ENCODE results near the gene HSBP1L1.

The HSBP1L1 gene

GRCh38 chr18:79975043-79975442, 10.6 kb downstream of the HSBP1L1 start:
- WGBS, 2 experiments (ENCODE audit: insufficient coverage in 2 of 2) = 88% methylated on average over 1 of the region's 4 CpGs; no CpG with 5 or more reads in 1 of the 2 experiments
- peaks cover 78% of the 10 kb centered on the region for H3K36me3 ChIP-seq (ENCODE audit: control insufficient read depth, insufficient read depth, low read length)
- H3K4me1 ChIP-seq (ENCODE audit: control insufficient read depth, insufficient read depth, low read length, poor library complexity, severe bottlenecking) = no peaks in the 10 kb centered on the region
- H3K9me3 ChIP-seq (ENCODE audit: control insufficient read depth, low read length) = no peaks in the 10 kb centered on the region
- H3K4me3 ChIP-seq (ENCODE audit: extremely low read depth, insufficient read depth, low read length, poor library complexity, severe bottlenecking) = no peak overlapping the region
- no peak overlapping the region for H3K27ac ChIP-seq (ENCODE audit: low read depth, low read length, severe bottlenecking)

GRCh38 chr18:79975985-79976680, 11.7 kb downstream of the HSBP1L1 start:
- H3K36me3 ChIP-seq (ENCODE audit: control insufficient read depth, insufficient read depth, low read length) = peaks cover 72% of the 10 kb centered on the region

GRCh38 chr18:79979843-79980242, 15.4 kb downstream of the HSBP1L1 start:
- Histone ChIP-seq H3K9me3 (ENCODE audit: control insufficient read depth, low read length) (no peaks in the 10 kb centered on the region), H3K27ac (ENCODE audit: low read depth, low read length, severe bottlenecking) (no peak overlapping the region), H3K4me3 (ENCODE audit: extremely low read depth, insufficient read depth, low read length, poor library complexity, severe bottlenecking) (no peak overlapping the region), H3K36me3 (ENCODE audit: control insufficient read depth, insufficient read depth, low read length) (peaks cover 73% of the 10 kb centered on the region), H3K4me1 (ENCODE audit: control insufficient read depth, insufficient read depth, low read length, poor library complexity, severe bottlenecking) (no peaks in the 10 kb centered on the region)
- 95 to 97% methylated on average over 5 of the region's 5 CpGs for WGBS, 2 experiments (ENCODE audit: insufficient coverage in 2 of 2)

More at GRCh38 chr18:79975985-79976680, 11.7 kb downstream of the HSBP1L1 start:
- Histone ChIP-seq H3K9me3 (ENCODE audit: control insufficient read depth, low read length) (no peaks in the 10 kb centered on the region), H3K27ac (ENCODE audit: low read depth, low read length, severe bottlenecking) (no peak overlapping the region), H3K4me3 (ENCODE audit: extremely low read depth, insufficient read depth, low read length, poor library complexity, severe bottlenecking) (no peak overlapping the region), H3K4me1 (ENCODE audit: control insufficient read depth, insufficient read depth, low read length, poor library complexity, severe bottlenecking) (no peaks in the 10 kb centered on the region)
- 92 to 93% methylated on average over 10 to 13 of the region's 14 CpGs for WGBS, 2 experiments (ENCODE audit: insufficient coverage in 2 of 2)

- no peaks in the 10 kb centered on the region for H3K4me1 ChIP-seq (ENCODE audit: control insufficient read depth, insufficient read depth, low read length, poor library complexity, severe bottlenecking)
- 96 to 97% methylated on average over 10 to 13 of the region's 13 CpGs for WGBS, 2 experiments (ENCODE audit: insufficient coverage in 2 of 2)
Observed at GRCh38 chr18:79980585-79980984, 16.1 kb downstream of the HSBP1L1 start.

GRCh38 chr18:79982736-79983135, 18.3 kb downstream of the HSBP1L1 start:
- Histone ChIP-seq H3K27ac (ENCODE audit: low read depth, low read length, severe bottlenecking) (no peak overlapping the region), H3K4me1 (ENCODE audit: control insufficient read depth, insufficient read depth, low read length, poor library complexity, severe bottlenecking) (no peaks in the 10 kb centered on the region), H3K4me3 (ENCODE audit: extremely low read depth, insufficient read depth, low read length, poor library complexity, severe bottlenecking) (no peak overlapping the region), H3K36me3 (ENCODE audit: control insufficient read depth, insufficient read depth, low read length) (peaks cover 71% of the 10 kb centered on the region), H3K9me3 (ENCODE audit: control insufficient read depth, low read length) (no peaks in the 10 kb centered on the region)
- 91 to 95% methylated on average over 3 to 5 of the region's 6 CpGs for WGBS, 2 experiments (ENCODE audit: insufficient coverage in 2 of 2)

More at GRCh38 chr18:79980585-79980984, 16.1 kb downstream of the HSBP1L1 start:
- Histone ChIP-seq H3K36me3 (ENCODE audit: control insufficient read depth, insufficient read depth, low read length) (peaks cover 73% of the 10 kb centered on the region), H3K27ac (ENCODE audit: low read depth, low read length, severe bottlenecking) (no peak overlapping the region), H3K4me3 (ENCODE audit: extremely low read depth, insufficient read depth, low read length, poor library complexity, severe bottlenecking) (no peak overlapping the region), H3K9me3 (ENCODE audit: control insufficient read depth, low read length) (no peaks in the 10 kb centered on the region)

- Histone ChIP-seq H3K36me3 (ENCODE audit: control insufficient read depth, insufficient read depth, low read length) (peaks cover 71% of the 10 kb centered on the region), H3K4me1 (ENCODE audit: control insufficient read depth, insufficient read depth, low read length, poor library complexity, severe bottlenecking) (no peaks in the 10 kb centered on the region), H3K9me3 (ENCODE audit: control insufficient read depth, low read length) (no peaks in the 10 kb centered on the region), H3K4me3 (ENCODE audit: extremely low read depth, insufficient read depth, low read length, poor library complexity, severe bottlenecking) (no peak overlapping the region), H3K27ac (ENCODE audit: low read depth, low read length, severe bottlenecking) (no peak overlapping the region)
- WGBS, 2 experiments (ENCODE audit: insufficient coverage in 2 of 2) = 100% methylated on average over 3 of the region's 4 CpGs
Observed at GRCh38 chr18:79983253-79983652, 18.8 kb downstream of the HSBP1L1 start.

GRCh38 chr18:79983793-79984192, 19.4 kb downstream of the HSBP1L1 start:
- 92 to 94% methylated on average over 5 to 7 of the region's 7 CpGs for WGBS, 2 experiments (ENCODE audit: insufficient coverage in 2 of 2)
- H3K36me3 ChIP-seq (ENCODE audit: control insufficient read depth, insufficient read depth, low read length) = peaks cover 68% of the 10 kb centered on the region
- no peak overlapping the region for H3K27ac ChIP-seq (ENCODE audit: low read depth, low read length, severe bottlenecking)
- H3K9me3 ChIP-seq (ENCODE audit: control insufficient read depth, low read length) = no peaks in the 10 kb centered on the region
- no peaks in the 10 kb centered on the region for H3K4me1 ChIP-seq (ENCODE audit: control insufficient read depth, insufficient read depth, low read length, poor library complexity, severe bottlenecking)
- H3K4me3 ChIP-seq (ENCODE audit: extremely low read depth, insufficient read depth, low read length, poor library complexity, severe bottlenecking) = no peak overlapping the region

GRCh38 chr18:79985172-79985571, 20.7 kb downstream of the HSBP1L1 start:
- no peaks in the 10 kb centered on the region for H3K9me3 ChIP-seq (ENCODE audit: control insufficient read depth, low read length)
- H3K4me3 ChIP-seq (ENCODE audit: extremely low read depth, insufficient read depth, low read length, poor library complexity, severe bottlenecking) = no peak overlapping the region
- no peak overlapping the region for H3K27ac ChIP-seq (ENCODE audit: low read depth, low read length, severe bottlenecking)
- peaks cover 57% of the 10 kb centered on the region for H3K36me3 ChIP-seq (ENCODE audit: control insufficient read depth, insufficient read depth, low read length)
- WGBS, 2 experiments (ENCODE audit: insufficient coverage in 2 of 2) = 96 to 97% methylated on average over 12 of the region's 12 CpGs
- no peaks in the 10 kb centered on the region for H3K4me1 ChIP-seq (ENCODE audit: control insufficient read depth, insufficient read depth, low read length, poor library complexity, severe bottlenecking)

GRCh38 chr18:79986726-79987125, 22.3 kb downstream of the HSBP1L1 start:
- H3K4me3 ChIP-seq (ENCODE audit: extremely low read depth, insufficient read depth, low read length, poor library complexity, severe bottlenecking) = peak overlapping the region; percentile 82
- WGBS, 2 experiments (ENCODE audit: insufficient coverage in 2 of 2) = 52 to 77% methylated on average over 4 to 6 of the region's 7 CpGs
- H3K4me1 ChIP-seq (ENCODE audit: control insufficient read depth, insufficient read depth, low read length, poor library complexity, severe bottlenecking) = no peaks in the 10 kb centered on the region
- H3K27ac ChIP-seq (ENCODE audit: low read depth, low read length, severe bottlenecking) = no peak overlapping the region
- peaks cover 47% of the 10 kb centered on the region for H3K36me3 ChIP-seq (ENCODE audit: control insufficient read depth, insufficient read depth, low read length)
- no peaks in the 10 kb centered on the region for H3K9me3 ChIP-seq (ENCODE audit: control insufficient read depth, low read length)

- H3K4me1 ChIP-seq (ENCODE audit: control insufficient read depth, insufficient read depth, low read length, poor library complexity, severe bottlenecking) = peaks cover 3% of the 10 kb centered on the region
- H3K9me3 ChIP-seq (ENCODE audit: control insufficient read depth, low read length) = no peaks in the 10 kb centered on the region
- peaks cover 41% of the 10 kb centered on the region for H3K36me3 ChIP-seq (ENCODE audit: control insufficient read depth, insufficient read depth, low read length)
- H3K4me3 ChIP-seq (ENCODE audit: extremely low read depth, insufficient read depth, low read length, poor library complexity, severe bottlenecking) = peak overlapping the region; percentile 82
- H3K27ac ChIP-seq (ENCODE audit: low read depth, low read length, severe bottlenecking) = peak overlapping the region; percentile 87
- WGBS, 2 experiments (ENCODE audit: insufficient coverage in 2 of 2) = 0 to 11% methylated on average over 1 to 5 of the region's 6 CpGs
Observed at GRCh38 chr18:79987566-79987965, 23.1 kb downstream of the HSBP1L1 start.

- Histone ChIP-seq H3K4me3 (ENCODE audit: extremely low read depth, insufficient read depth, low read length, poor library complexity, severe bottlenecking) (peak overlapping the region; percentile 82), H3K4me1 (ENCODE audit: control insufficient read depth, insufficient read depth, low read length, poor library complexity, severe bottlenecking) (peaks cover 4% of the 10 kb centered on the region), H3K9me3 (ENCODE audit: control insufficient read depth, low read length) (no peaks in the 10 kb centered on the region), H3K36me3 (ENCODE audit: control insufficient read depth, insufficient read depth, low read length) (peaks cover 36% of the 10 kb centered on the region), H3K27ac (ENCODE audit: low read depth, low read length, severe bottlenecking) (peak overlapping the region; percentile 87)
- WGBS, 2 experiments (ENCODE audit: insufficient coverage in 2 of 2) = 0% methylated on average over 35 to 45 of the region's 48 CpGs
Observed at GRCh38 chr18:79988071-79988450, 23.6 kb downstream of the HSBP1L1 start.

Data from mesodermal cell (in vitro differentiated cells).